GM18526 (cell line): ENCODE results near the gene ERP44.

Source experiments
- POLR2A ChIP-seq: IDR thresholded peaks from 3 replicates; pipeline ENCODE4 v1.6.1; 2011; ENCODE audit not compliant: insufficient read length; ENCODE audit errors: extremely low read depth

The ERP44 gene

GRCh38 chr9:100029251-100029650 is 69.5 kb downstream of the ERP44 start:
- TF ChIP-seq POLR2A, result no peak

GRCh38 chr9:100028201-100028784 is 70.5 kb downstream of the ERP44 start:
- no peak for TF ChIP-seq POLR2A

- no peak for TF ChIP-seq POLR2A
These were observed 71.3 kb downstream of the ERP44 start for GRCh38 chr9:100027543-100027942.

GRCh38 chr9:100021931-100022330 is 76.9 kb downstream of the ERP44 start:
- TF ChIP-seq POLR2A, result no peak

- no peak for TF ChIP-seq POLR2A
These were observed 78.5 kb downstream of the ERP44 start for GRCh38 chr9:100020121-100020795.

- TF ChIP-seq POLR2A, result no peak
These were observed 79.3 kb downstream of the ERP44 start for GRCh38 chr9:100019541-100019940.

GRCh38 chr9:100014846-100015245 is 84.0 kb downstream of the ERP44 start:
- TF ChIP-seq POLR2A, result no peak

- TF ChIP-seq POLR2A, result no peak
These were observed 85.2 kb downstream of the ERP44 start for GRCh38 chr9:100013573-100013972.

GRCh38 chr9:100012279-100012678 is 86.5 kb downstream of the ERP44 start:
- no peak for TF ChIP-seq POLR2A

GRCh38 chr9:100011062-100011681 is 87.6 kb downstream of the ERP44 start:
- TF ChIP-seq POLR2A, result no peak

GRCh38 chr9:99999797-100000196 is 99.0 kb downstream of the ERP44 start:
- TF ChIP-seq POLR2A, result no peak

GRCh38 chr9:99998866-99999265 is 99.9 kb downstream of the ERP44 start:
- TF ChIP-seq POLR2A, result no peak

- TF ChIP-seq POLR2A, result no peak
These were observed 100.5 kb downstream of the ERP44 start for GRCh38 chr9:99998266-99998665.

GRCh38 chr9:99986642-99987041 is 112.2 kb downstream of the ERP44 start:
- TF ChIP-seq POLR2A, result no peak

GRCh38 chr9:99980598-99980997 is 118.2 kb downstream of the ERP44 start:
- TF ChIP-seq POLR2A, result no peak

- TF ChIP-seq POLR2A, result no peak
These were observed 120.6 kb downstream of the ERP44 start for GRCh38 chr9:99978221-99978620.
